OCI-M2 (cell line): ENCODE data around the gene SNN.

Experiments
- DNase-seq: peaks from one replicate; lab custom pipeline; 2025; ENCODE audit not compliant: unreplicated experiment; lab: John Stamatoyannopoulos, UW

Gene SNN

DNA sequence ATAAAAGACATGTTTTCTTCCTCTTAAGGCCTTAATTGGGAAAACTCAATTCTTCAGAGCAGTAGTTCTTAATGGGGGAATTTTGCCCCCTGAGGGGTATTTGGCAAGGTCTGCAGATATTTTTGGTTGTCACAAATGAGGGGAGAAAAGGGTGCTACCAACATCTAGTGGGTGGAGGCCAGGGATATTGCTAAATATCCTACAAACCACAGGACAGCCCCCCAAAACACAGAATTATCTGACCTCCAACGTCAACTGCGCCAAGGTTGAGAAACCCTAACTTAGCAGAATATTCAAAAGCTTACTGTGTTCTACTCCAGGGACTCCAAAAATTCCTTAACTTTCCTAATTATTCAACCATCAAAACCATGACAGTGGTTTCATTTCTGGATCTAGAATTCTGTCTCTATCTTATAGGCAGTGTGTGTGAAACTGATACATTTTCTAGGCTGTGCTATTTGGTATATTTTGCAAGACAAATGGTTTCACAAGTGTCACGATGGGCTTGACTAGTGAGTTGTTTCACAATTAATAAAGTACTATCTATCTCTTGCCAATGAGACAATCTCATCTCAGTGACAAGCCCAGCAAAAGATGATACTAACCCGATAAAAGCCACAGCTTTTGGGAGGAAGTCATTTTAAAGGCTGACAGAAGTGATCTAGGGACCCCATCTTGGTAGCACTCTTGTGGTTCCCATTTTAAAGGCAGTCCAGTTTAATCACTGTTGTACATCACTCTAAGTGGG is 59.7 kb downstream of the SNN start:
- no peak for DNase-seq
